G401 (cell line): ENCODE results near the gene ABCA3. TPM values are rescaled to one million over a fixed set of nuclear protein-coding genes. Genes with fewer than 3 reads are reported as not detected.

ENCODE experiments used
- DNase-seq: peaks from one replicate; pipeline ENCODE4 v3.0.0-alpha.2; 2015; ENCODE audit warnings: low spot score
- in situ Hi-C: cut with HindIII; loops from 2 replicates; pipeline ENCODE4 v1.10.0; 2016; ENCODE audit warnings: low sequenced_read_pairs, mixed read lengths
- total RNA-seq: library from RNA; depleted of rRNA; stranded (reverse); fragments of >200 nt; shearing (Covaris generic); gene quantifications from 2 replicates; pipeline ENCODE4 v1.2.3, GENCODE V29; 2014

ABCA3 gene
- total RNA-seq, 1 experiment from 2014 or later, result 9.5 TPM

- in situ Hi-C loops, result no loop called here
- no peak for DNase-seq
Measured at GRCh38 chr16:2324296-2324859, 16.1 kb downstream of the ABCA3 start.

GRCh38 chr16:2323701-2324100 lies 16.8 kb downstream of the ABCA3 start:
- in situ Hi-C loops, result no loop called here
- no peak for DNase-seq

GRCh38 chr16:2319606-2320005 lies 20.9 kb downstream of the ABCA3 start:
- in situ Hi-C loops, result no loop called here

GRCh38 chr16:2317231-2318020 lies 23.1 kb downstream of the ABCA3 start:
- in situ Hi-C loops, result no loop called here

More at GRCh38 chr16:2319606-2320005, 20.9 kb downstream of the ABCA3 start:
- DNase-seq, result no peak

GRCh38 chr16:2308089-2308962 lies 32.2 kb downstream of the ABCA3 start:
- in situ Hi-C loops, result no loop called here
- no peak for DNase-seq

More at GRCh38 chr16:2317231-2318020, 23.1 kb downstream of the ABCA3 start:
- DNase-seq, result no peak

- in situ Hi-C loops, result no loop called here
- DNase-seq, result no peak
Measured at GRCh38 chr16:2299915-2300192, 40.7 kb downstream of the ABCA3 start.

GRCh38 chr16:2299121-2299914 lies 41.2 kb downstream of the ABCA3 start:
- in situ Hi-C loops, result no loop called here
- DNase-seq, result no peak

- DNase-seq, result no peak
- in situ Hi-C loops, result no loop called here
Measured at GRCh38 chr16:2298621-2299020, 41.9 kb downstream of the ABCA3 start.

- in situ Hi-C loops, result no loop called here
- DNase-seq, result no peak
Measured at GRCh38 chr16:2297506-2297860, 43.0 kb downstream of the ABCA3 start.

GRCh38 chr16:2296661-2297505 lies 43.6 kb downstream of the ABCA3 start:
- peak; percentile 41 for DNase-seq
- in situ Hi-C loops, result no loop called here

- in situ Hi-C loops, result no loop called here
- DNase-seq, result no peak
Measured at GRCh38 chr16:2295056-2295798, 45.3 kb downstream of the ABCA3 start.

- in situ Hi-C loops, result no loop called here
Measured at GRCh38 chr16:2292221-2292620, 48.3 kb downstream of the ABCA3 start.

GRCh38 chr16:2289282-2289681 lies 51.2 kb downstream of the ABCA3 start:
- in situ Hi-C loops, result no loop called here
- DNase-seq, result no peak

More at GRCh38 chr16:2292221-2292620, 48.3 kb downstream of the ABCA3 start:
- DNase-seq, result no peak

- peak; percentile 15 for DNase-seq
- in situ Hi-C loops, result no loop called here
Measured at GRCh38 chr16:2288726-2289125, 51.8 kb downstream of the ABCA3 start.

- in situ Hi-C loops, result no loop called here
- no peak for DNase-seq
Measured at GRCh38 chr16:2287916-2288547, 52.5 kb downstream of the ABCA3 start.

GRCh38 chr16:2286550-2286949 lies 54.0 kb downstream of the ABCA3 start:
- DNase-seq, result no peak
- in situ Hi-C loops, result no loop called here

GRCh38 chr16:2285731-2286191 lies 54.8 kb downstream of the ABCA3 start:
- in situ Hi-C loops, result no loop called here
- no peak for DNase-seq
